Measurements from ENCODE around the gene RBM20. TPM values are rescaled to one million over a fixed set of nuclear protein-coding genes. Genes with fewer than 3 reads are reported as not detected.

The RBM20 gene
- total RNA-seq, 1 experiment from 2014 or later, result not detected

- TF ChIP-seq CTCF (IDR thresholded peaks at IDR 0.05; ENCODE audit: unreplicated experiment), result no peak
- H3K4me1 Mint-ChIP-seq (ENCODE audit: low read depth, unreplicated experiment), result peaks cover 11% of the 10 kb centered on the region
- intact Hi-C loops (cut with micrococcal nuclease; ENCODE audit: unreplicated experiment), result no loop called here
- H3K4me3 Mint-ChIP-seq (ENCODE audit: low read depth, unreplicated experiment), result no peak overlapping the region
- no TSS peak for BruUV-seq (replicated peaks)
- H3K36me3 Mint-ChIP-seq (ENCODE audit: insufficient read depth, unreplicated experiment), result no peaks in the 10 kb centered on the region
- no peaks in the 10 kb centered on the region for H3K9me3 Mint-ChIP-seq (ENCODE audit: low read depth, unreplicated experiment)
- no peak overlapping the region for H3K27ac Mint-ChIP-seq (ENCODE audit: unreplicated experiment)
- peaks cover 12% of the 10 kb centered on the region for H3K27me3 Mint-ChIP-seq (ENCODE audit: unreplicated experiment)
- CTCF ChIA-PET, result interaction anchor here (0.6 kb wide), 1 partner anchor 312 kb away, joined by 4 read pairs; no protein-coding TSS in a partner anchor
- DNase-seq, result no peak
Observed at GRCh38 chr10:110612629-110613028, 31.5 kb upstream of the RBM20 start.

GRCh38 chr10:110613341-110613995 is 30.7 kb upstream of the RBM20 start:
- CTCF ChIA-PET, result interaction anchor here (0.6 to 1.2 kb wide), 2 partner anchors 51 to 1341 kb away, joined by 3 read pairs; no protein-coding TSS in a partner anchor
- Mint-ChIP-seq H3K4me1 (ENCODE audit: low read depth, unreplicated experiment) (peaks cover 11% of the 10 kb centered on the region), H3K4me3 (ENCODE audit: low read depth, unreplicated experiment) (no peak overlapping the region), H3K9me3 (ENCODE audit: low read depth, unreplicated experiment) (no peaks in the 10 kb centered on the region), H3K27ac (ENCODE audit: unreplicated experiment) (no peak overlapping the region), H3K36me3 (ENCODE audit: insufficient read depth, unreplicated experiment) (no peaks in the 10 kb centered on the region), H3K27me3 (ENCODE audit: unreplicated experiment) (peaks cover 12% of the 10 kb centered on the region)
- DNase-seq, result no peak
- intact Hi-C loops (cut with micrococcal nuclease; ENCODE audit: unreplicated experiment), result no loop called here
- BruUV-seq (replicated peaks), result no TSS peak
- no peak for TF ChIP-seq CTCF (IDR thresholded peaks at IDR 0.05; ENCODE audit: unreplicated experiment)

GRCh38 chr10:110613996-110614495 is 30.1 kb upstream of the RBM20 start:
- no peaks in the 10 kb centered on the region for H3K9me3 Mint-ChIP-seq (ENCODE audit: low read depth, unreplicated experiment)
- peaks cover 11% of the 10 kb centered on the region for H3K4me1 Mint-ChIP-seq (ENCODE audit: low read depth, unreplicated experiment)
- BruUV-seq (replicated peaks), result no TSS peak
- H3K36me3 Mint-ChIP-seq (ENCODE audit: insufficient read depth, unreplicated experiment), result no peaks in the 10 kb centered on the region
- no peak for TF ChIP-seq CTCF (IDR thresholded peaks at IDR 0.05; ENCODE audit: unreplicated experiment)
- H3K27ac Mint-ChIP-seq (ENCODE audit: unreplicated experiment), result no peak overlapping the region
- no peak overlapping the region for H3K4me3 Mint-ChIP-seq (ENCODE audit: low read depth, unreplicated experiment)
- intact Hi-C loops (cut with micrococcal nuclease; ENCODE audit: unreplicated experiment), result no loop called here
- peaks cover 12% of the 10 kb centered on the region for H3K27me3 Mint-ChIP-seq (ENCODE audit: unreplicated experiment)
- no peak for DNase-seq
- CTCF ChIA-PET, result interaction anchor here (1.2 kb wide), 1 partner anchor 51 kb away, joined by 3 read pairs; no protein-coding TSS in a partner anchor

GRCh38 chr10:110615057-110615747 is 28.9 kb upstream of the RBM20 start:
- H3K36me3 Mint-ChIP-seq (ENCODE audit: insufficient read depth, unreplicated experiment), result no peaks in the 10 kb centered on the region
- H3K27ac Mint-ChIP-seq (ENCODE audit: unreplicated experiment), result no peak overlapping the region
- no peak for DNase-seq
- no peak overlapping the region for H3K4me3 Mint-ChIP-seq (ENCODE audit: low read depth, unreplicated experiment)
- H3K27me3 Mint-ChIP-seq (ENCODE audit: unreplicated experiment), result peaks cover 12% of the 10 kb centered on the region
- CTCF ChIA-PET, result no interaction called here
- TF ChIP-seq CTCF (IDR thresholded peaks at IDR 0.05; ENCODE audit: unreplicated experiment), result no peak
- BruUV-seq (replicated peaks), result no TSS peak
- H3K9me3 Mint-ChIP-seq (ENCODE audit: low read depth, unreplicated experiment), result no peaks in the 10 kb centered on the region
- intact Hi-C loops (cut with micrococcal nuclease; ENCODE audit: unreplicated experiment), result no loop called here
- H3K4me1 Mint-ChIP-seq (ENCODE audit: low read depth, unreplicated experiment), result peaks cover 10% of the 10 kb centered on the region

All from Calu3 (cell line).